Chondrocyte (in vitro differentiated cells): ENCODE data around the gene ZDHHC14. TPM values are rescaled to one million over a fixed set of nuclear protein-coding genes. Genes with fewer than 3 reads are reported as not detected.

Source experiments
- DNase-seq: peaks from one replicate; pipeline ENCODE4 v3.0.0; 2021; ENCODE audit warnings: mixed read lengths, low spot score
- H3K27ac Mint-ChIP-seq: one replicate; pipeline ENCODE4 v1.8.0; 2021; ENCODE audit warnings: mild to moderate bottlenecking, moderate library complexity, mixed read lengths; ENCODE audit not compliant: unreplicated experiment
- H3K27me3 Mint-ChIP-seq: 2 replicates; pipeline ENCODE4 v1.8.0; 2021; ENCODE audit warnings: low read depth, mixed read lengths
- H3K36me3 Mint-ChIP-seq: 2 replicates; pipeline ENCODE4 v1.8.0; 2021; ENCODE audit warnings: low read depth, mixed read lengths
- H3K4me1 Mint-ChIP-seq: 2 replicates; pipeline ENCODE4 v1.8.0; 2021; ENCODE audit warnings: low read depth, mild to moderate bottlenecking, mixed read lengths
- H3K4me3 Mint-ChIP-seq: one replicate; pipeline ENCODE4 v1.8.0; 2021; ENCODE audit warnings: mild to moderate bottlenecking, moderate library complexity, mixed read lengths; ENCODE audit not compliant: unreplicated experiment
- H3K9me3 Mint-ChIP-seq: 2 replicates; pipeline ENCODE4 v1.8.0; 2021; ENCODE audit warnings: low read depth, mixed read lengths
- total RNA-seq: library from RNA; stranded (reverse); gene quantifications from 3 replicates; pipeline ENCODE4 v1.2.1, GENCODE V29; 2021
- TF ChIP-seq, protein P1 (sequence below): fragments of 200-600 bp; sonication (generic); IDR thresholded peaks from 2 replicates; pipeline ENCODE4 v1.5.0; 2021; ENCODE audit warnings: antibody characterized with exemption, mild to moderate bottlenecking, moderate library complexity

ZDHHC14 gene
- total RNA-seq, 1 donor from 2014 or later: 8.4 TPM

DNA sequence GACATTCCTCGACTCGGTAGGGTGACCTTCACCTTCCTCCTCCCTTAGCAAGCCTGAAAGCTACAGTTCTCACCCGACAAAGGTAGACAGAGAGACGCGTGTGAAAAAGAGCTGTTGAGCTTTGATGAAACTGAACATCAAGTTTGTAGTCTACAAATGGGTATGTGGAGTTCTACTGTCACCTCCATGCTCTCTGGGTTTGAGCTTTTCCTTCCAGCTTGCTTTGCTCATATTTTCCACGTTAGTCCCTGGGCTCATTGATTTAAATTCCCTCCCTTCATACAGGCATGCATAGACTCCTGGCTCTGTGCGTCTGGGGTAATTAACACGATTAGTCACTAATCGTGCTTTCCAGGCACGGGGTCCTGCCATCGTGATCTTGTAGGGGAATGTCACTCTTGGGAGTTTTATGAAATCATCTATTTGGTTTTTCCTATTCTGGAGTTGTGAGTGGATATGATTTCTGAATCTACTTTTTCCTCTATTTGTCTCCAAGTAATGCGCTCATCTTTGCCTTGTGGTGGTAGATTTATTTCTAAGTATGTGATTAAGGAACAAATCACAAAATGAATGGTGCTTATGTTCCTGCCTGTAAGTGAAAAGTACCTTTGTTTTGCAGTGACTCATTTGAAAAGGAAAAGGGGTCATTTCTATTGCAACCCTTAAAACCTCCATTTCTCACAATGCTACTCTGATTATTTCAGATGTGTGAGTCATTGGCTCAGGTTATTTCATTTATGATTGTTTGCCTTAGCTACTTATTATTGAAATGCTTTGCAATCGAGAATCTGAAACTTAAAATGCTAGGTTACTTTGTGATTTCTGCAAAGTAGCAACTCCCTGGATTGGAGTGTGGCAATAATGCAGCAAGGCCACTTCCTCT lies 154.6 kb downstream of the ZDHHC14 start:
- peaks cover 25% of the 10 kb centered on the region for H3K4me1 Mint-ChIP-seq
- no peak overlapping the region for H3K4me3 Mint-ChIP-seq
- DNase-seq: no peak
- H3K27me3 Mint-ChIP-seq: peaks cover 8% of the 10 kb centered on the region
- H3K9me3 Mint-ChIP-seq: no peaks in the 10 kb centered on the region
- TF ChIP-seq, protein P1, sequence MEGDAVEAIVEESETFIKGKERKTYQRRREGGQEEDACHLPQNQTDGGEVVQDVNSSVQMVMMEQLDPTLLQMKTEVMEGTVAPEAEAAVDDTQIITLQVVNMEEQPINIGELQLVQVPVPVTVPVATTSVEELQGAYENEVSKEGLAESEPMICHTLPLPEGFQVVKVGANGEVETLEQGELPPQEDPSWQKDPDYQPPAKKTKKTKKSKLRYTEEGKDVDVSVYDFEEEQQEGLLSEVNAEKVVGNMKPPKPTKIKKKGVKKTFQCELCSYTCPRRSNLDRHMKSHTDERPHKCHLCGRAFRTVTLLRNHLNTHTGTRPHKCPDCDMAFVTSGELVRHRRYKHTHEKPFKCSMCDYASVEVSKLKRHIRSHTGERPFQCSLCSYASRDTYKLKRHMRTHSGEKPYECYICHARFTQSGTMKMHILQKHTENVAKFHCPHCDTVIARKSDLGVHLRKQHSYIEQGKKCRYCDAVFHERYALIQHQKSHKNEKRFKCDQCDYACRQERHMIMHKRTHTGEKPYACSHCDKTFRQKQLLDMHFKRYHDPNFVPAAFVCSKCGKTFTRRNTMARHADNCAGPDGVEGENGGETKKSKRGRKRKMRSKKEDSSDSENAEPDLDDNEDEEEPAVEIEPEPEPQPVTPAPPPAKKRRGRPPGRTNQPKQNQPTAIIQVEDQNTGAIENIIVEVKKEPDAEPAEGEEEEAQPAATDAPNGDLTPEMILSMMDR: no peak
- H3K27ac Mint-ChIP-seq: peak overlapping the region; percentile 49
- no peaks in the 10 kb centered on the region for H3K36me3 Mint-ChIP-seq

DNA sequence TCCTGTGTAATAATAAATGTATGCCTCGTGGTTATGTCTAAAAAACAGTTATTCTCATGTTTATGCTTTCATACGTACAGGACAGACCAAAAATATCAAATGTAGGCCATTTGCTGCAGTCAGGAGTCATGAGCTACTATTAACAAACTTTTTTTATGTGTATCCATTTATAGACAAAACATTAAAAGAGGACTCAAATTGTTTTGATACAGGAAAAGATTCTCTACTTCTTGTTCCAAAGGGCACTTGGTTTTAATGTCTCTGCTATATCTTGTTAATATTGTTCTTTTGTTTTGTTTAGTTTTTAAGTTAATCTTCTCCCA lies 155.2 kb downstream of the ZDHHC14 start:
- DNase-seq: no peak
- no peak overlapping the region for H3K27ac Mint-ChIP-seq
- no peak overlapping the region for H3K4me3 Mint-ChIP-seq
- H3K27me3 Mint-ChIP-seq: peaks cover 8% of the 10 kb centered on the region
- TF ChIP-seq, protein P1: no peak
- no peaks in the 10 kb centered on the region for H3K9me3 Mint-ChIP-seq
- H3K4me1 Mint-ChIP-seq: peaks cover 25% of the 10 kb centered on the region
- H3K36me3 Mint-ChIP-seq: no peaks in the 10 kb centered on the region

DNA sequence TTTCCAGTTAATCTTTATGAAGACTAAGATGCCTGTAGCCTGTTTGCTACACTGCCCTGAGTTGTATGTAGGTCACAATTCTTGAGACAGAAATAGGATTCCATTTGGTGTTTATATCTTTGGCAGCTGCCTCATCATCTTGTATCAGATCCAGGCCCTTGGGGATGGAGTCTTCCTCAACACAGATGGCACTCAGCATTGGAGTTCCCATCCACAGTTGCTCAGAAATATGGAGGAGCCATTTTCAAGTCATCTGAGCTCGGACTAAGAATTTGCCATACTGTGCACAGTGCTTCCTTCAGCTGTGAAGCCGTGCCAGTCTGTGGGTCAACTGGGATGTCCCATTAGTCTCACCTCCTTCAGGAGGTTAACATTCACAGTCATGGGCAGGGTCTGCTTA lies 156.6 kb downstream of the ZDHHC14 start:
- no peak overlapping the region for H3K27ac Mint-ChIP-seq

DNA sequence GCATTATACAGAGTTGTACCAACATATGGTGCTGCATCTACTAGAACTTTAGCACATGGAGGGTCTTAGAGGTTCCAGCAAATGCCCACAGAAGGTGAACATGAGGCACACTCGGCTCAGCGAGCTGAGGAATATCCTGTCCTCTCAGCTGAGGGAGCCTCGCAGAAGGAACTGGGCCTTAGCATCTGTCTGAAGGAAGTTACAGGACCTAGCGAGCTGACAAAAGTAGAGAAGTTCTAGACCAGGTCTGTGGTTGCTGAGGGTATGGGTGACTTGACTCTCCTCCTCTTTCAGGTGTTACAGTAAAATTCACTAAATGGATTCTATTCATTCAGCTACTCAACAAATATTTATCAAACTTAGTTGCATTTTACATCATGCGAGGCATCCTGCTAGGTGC lies 157.2 kb downstream of the ZDHHC14 start:
- Mint-ChIP-seq H3K27me3 (peaks cover 6% of the 10 kb centered on the region), H3K4me1 (peaks cover 22% of the 10 kb centered on the region), H3K36me3 (no peaks in the 10 kb centered on the region), H3K27ac (no peak overlapping the region), H3K4me3 (no peak overlapping the region), H3K9me3 (no peaks in the 10 kb centered on the region)
- no peak for DNase-seq
- TF ChIP-seq, protein P1: no peak

More for the DNA sequence above, 156.6 kb downstream of the ZDHHC14 start:
- no peak overlapping the region for H3K4me3 Mint-ChIP-seq
- TF ChIP-seq, protein P1: no peak
- DNase-seq: no peak
- no peaks in the 10 kb centered on the region for H3K36me3 Mint-ChIP-seq
- peaks cover 22% of the 10 kb centered on the region for H3K4me1 Mint-ChIP-seq
- H3K9me3 Mint-ChIP-seq: no peaks in the 10 kb centered on the region
- peaks cover 8% of the 10 kb centered on the region for H3K27me3 Mint-ChIP-seq

DNA sequence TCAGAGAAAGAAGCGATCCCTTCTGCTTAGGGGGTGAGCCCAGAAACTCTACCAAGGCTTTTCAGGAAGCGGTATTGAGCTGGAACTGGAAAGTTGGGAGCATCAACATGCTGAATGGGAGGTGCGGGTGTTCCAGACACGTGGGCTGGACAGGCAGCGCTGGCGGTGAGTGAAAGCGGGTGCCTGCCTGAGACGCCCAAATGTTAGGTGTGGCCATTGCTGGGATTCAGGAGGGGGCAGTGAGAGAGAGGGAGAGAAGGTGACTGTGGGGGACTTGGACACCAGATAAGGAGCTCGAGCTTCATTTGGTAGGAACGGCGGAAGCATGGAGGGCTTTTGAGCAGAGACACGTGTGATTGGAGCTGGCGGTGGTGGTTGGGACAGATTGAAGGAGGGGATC lies 157.7 kb downstream of the ZDHHC14 start:
- TF ChIP-seq, protein P1: no peak
- H3K27me3 Mint-ChIP-seq: peaks cover 2% of the 10 kb centered on the region
- no peaks in the 10 kb centered on the region for H3K9me3 Mint-ChIP-seq
- peak overlapping the region; percentile 60 for H3K27ac Mint-ChIP-seq
- DNase-seq: no peak
- H3K36me3 Mint-ChIP-seq: peaks cover 3% of the 10 kb centered on the region
- peaks cover 22% of the 10 kb centered on the region for H3K4me1 Mint-ChIP-seq
- H3K4me3 Mint-ChIP-seq: no peak overlapping the region
